Panc1 (cell line): ENCODE results near the gene FOXK2. TPM values are rescaled to one million over a fixed set of nuclear protein-coding genes. Genes with fewer than 3 reads are reported as not detected.
A peak's percentile ranks its signal among the peaks of the same experiment; 100 is the strongest.

Experiments
- ATAC-seq: fragments of 200-7000 bp; cut with Tn5 transposase; 2 replicates; pipeline ENCODE4 v1.9.1; 2020; ENCODE audit warnings: mild to moderate bottlenecking, moderate library complexity
- BruUV-seq: library from RNA; stranded (reverse); fragments of 400-500 nt; replicated peaks from 2 replicates; lab custom pipeline; 2021; lab: Mats Ljungman, UMichigan
- CTCF ChIA-PET: fragments of 300-600 bp; sonication (Branson Sonifier 250); formaldehyde crosslinking; loops from one replicate; lab custom pipeline; 2022; ENCODE audit warnings: antibody characterized with exemption; lab: Charles Lee
- POLR2A ChIA-PET: fragments of 300-600 bp; sonication (Branson Sonifier 250); formaldehyde crosslinking; loops from one replicate; lab custom pipeline; 2022; ENCODE audit warnings: antibody characterized with exemption; lab: Charles Lee
- DNase-seq: peaks from one replicate; pipeline ENCODE4 v3.0.0-alpha.2; 2010; ENCODE audit warnings: low read depth, low spot score
- H3K27ac ChIP-seq: 2 replicates; pipeline ENCODE4 v1.5.1; 2011; ENCODE audit warnings: mild to moderate bottlenecking, low read length, inconsistent platforms
- H3K27me3 ChIP-seq: fragments of 200-500 bp; sonication (Bioruptor generic); 2 replicates; pipeline ENCODE4 v1.6.0; 2014; ENCODE audit warnings: low read length, inconsistent platforms; ENCODE audit not compliant: control insufficient read depth, insufficient read depth
- H3K36me3 ChIP-seq: fragments of 200-500 bp; sonication (Bioruptor generic); 2 replicates; pipeline ENCODE4 v1.5.1; 2014; ENCODE audit warnings: inconsistent platforms, mild to moderate bottlenecking, low read length, moderate library complexity; ENCODE audit not compliant: control insufficient read depth, insufficient read depth
- H3K4me1 ChIP-seq: 2 replicates; pipeline ENCODE4 v1.5.1; 2011; ENCODE audit warnings: inconsistent platforms, mild to moderate bottlenecking, low read length, moderate library complexity; ENCODE audit not compliant: control insufficient read depth, insufficient read depth
- H3K4me3 ChIP-seq, 2 experiments: 2 replicates each; pipeline ENCODE4 v1.5.1; 2011 to 2012; ENCODE audit warnings: low read depth in 2 of 2, low read length in 2 of 2, mild to moderate bottlenecking in 2 of 2, inconsistent platforms in 1 of 2, moderate library complexity in 1 of 2
- H3K9me3 ChIP-seq: fragments of 200-500 bp; sonication (Bioruptor generic); 2 replicates; pipeline ENCODE4 v1.5.1; 2014; ENCODE audit warnings: low read depth, mild to moderate bottlenecking, inconsistent platforms, low read length, moderate library complexity; ENCODE audit not compliant: control insufficient read depth, insufficient read depth
- CTCF ChIP-seq: fragments of 450-650 bp; IDR thresholded peaks from 2 replicates; pipeline ENCODE4 v1.5.1; 2017; ENCODE audit warnings: mild to moderate bottlenecking
- POLR2AphosphoS5 ChIP-seq: IDR thresholded peaks from 2 replicates; pipeline ENCODE4 v1.6.1; 2012; ENCODE audit warnings: mild to moderate bottlenecking, low read depth, low read length, moderate library complexity
- REST ChIP-seq, 2 experiments: IDR thresholded peaks; 2 replicates each; pipeline ENCODE4 v1.6.1; 2011 to 2012; ENCODE audit warnings: low read depth in 2 of 2, control low read depth in 1 of 2, low read length in 1 of 2, mild to moderate bottlenecking in 1 of 2, moderate library complexity in 1 of 2; ENCODE audit not compliant: insufficient read depth in 1 of 2
- SIN3A ChIP-seq: IDR thresholded peaks from 2 replicates; pipeline ENCODE4 v1.6.1; 2012; ENCODE audit warnings: low read depth, mild to moderate bottlenecking, low read length, moderate library complexity, borderline replicate concordance; ENCODE audit not compliant: insufficient read depth
- TCF7L2 ChIP-seq: IDR thresholded peaks from 2 replicates; pipeline ENCODE4 v1.6.1; 2011; ENCODE audit warnings: mild to moderate bottlenecking, low read depth, low read length, inconsistent platforms
- in situ Hi-C: cut with HindIII; loops from 2 replicates; pipeline ENCODE4 v1.10.0; 2016; ENCODE audit warnings: low sequenced_read_pairs, low pct_unique_long_range_greater_than_20kb
- intact Hi-C: fragments of 100-400 bp; cut with micrococcal nuclease; formaldehyde crosslinking; loops from one replicate; pipeline ENCODE4 v1.10.0; 2022; ENCODE audit not compliant: unreplicated experiment
- total RNA-seq: library from RNA; stranded (reverse); gene quantifications from one replicate; pipeline ENCODE4 v1.2.1, GENCODE V29; 2021; ENCODE audit not compliant: unreplicated experiment

The FOXK2 gene
- total RNA-seq, 1 experiment from 2014 or later, result 143 TPM

DNA sequence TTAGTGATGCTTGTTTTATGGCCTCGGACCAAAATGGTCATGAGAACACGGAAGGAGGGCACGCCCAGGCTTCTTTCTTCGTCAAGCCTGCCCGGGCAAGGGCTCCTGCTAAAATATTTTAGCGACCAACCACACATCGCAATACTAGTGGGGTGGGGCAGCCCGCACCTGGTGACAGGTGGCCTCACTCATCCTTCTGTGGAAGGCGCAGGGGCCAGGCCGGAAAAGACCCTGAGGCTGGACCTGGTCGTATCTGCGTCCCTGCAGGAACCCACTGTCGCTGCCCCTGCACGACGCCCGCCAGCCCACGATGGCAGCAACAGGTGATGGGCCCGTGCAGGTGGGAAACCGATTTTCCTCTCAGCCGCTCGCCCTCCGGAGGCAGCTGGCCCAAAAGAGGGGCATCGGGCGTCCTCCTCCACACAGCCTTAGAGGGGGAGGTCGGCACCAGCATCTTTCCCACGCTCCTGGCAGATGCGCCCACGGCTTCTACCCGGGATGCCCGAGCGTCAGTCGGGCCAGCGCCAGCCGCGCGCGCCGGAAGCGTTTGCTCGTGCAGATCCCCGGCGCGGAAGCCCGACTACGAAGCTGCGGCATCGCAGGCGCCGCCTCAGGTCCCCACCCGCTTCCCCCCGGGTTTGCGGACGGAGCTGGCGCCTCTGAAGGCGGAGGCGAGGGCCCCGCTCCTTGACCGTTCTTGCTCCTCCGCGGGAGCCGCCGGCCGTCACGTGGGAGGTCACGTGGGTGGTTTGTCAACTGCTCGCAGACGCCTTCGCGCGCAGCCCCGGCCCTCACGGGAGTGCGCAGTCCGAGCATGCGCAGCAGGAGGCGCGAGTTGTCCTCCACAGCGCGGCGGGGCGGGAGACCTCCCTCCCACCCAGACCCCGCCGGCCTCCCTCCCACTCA lies 22.8 kb upstream of the FOXK2 start:
- no peak for DNase-seq
- CTCF ChIA-PET, result no interaction called here
- H3K27ac ChIP-seq, result peak overlapping the region; percentile 74
- no peaks in the 10 kb centered on the region for H3K9me3 ChIP-seq
- peaks cover 32% of the 10 kb centered on the region for H3K4me1 ChIP-seq
- ATAC-seq, result peak; percentile 67
- H3K36me3 ChIP-seq, result no peaks in the 10 kb centered on the region
- H3K27me3 ChIP-seq, result no peaks in the 10 kb centered on the region
- POLR2A ChIA-PET, result no interaction called here
- in situ Hi-C loops (no loop called here), intact Hi-C loops (no loop called here)
- no TSS peak for BruUV-seq
- peak overlapping the region; percentile 56 to 60 for H3K4me3 ChIP-seq
- peak; percentile 81 for TF ChIP-seq SIN3A
- no peak for TF ChIP-seq CTCF
- TF ChIP-seq POLR2AphosphoS5, result peak; percentile 73; the same call in 1 of the 2 replicates

DNA sequence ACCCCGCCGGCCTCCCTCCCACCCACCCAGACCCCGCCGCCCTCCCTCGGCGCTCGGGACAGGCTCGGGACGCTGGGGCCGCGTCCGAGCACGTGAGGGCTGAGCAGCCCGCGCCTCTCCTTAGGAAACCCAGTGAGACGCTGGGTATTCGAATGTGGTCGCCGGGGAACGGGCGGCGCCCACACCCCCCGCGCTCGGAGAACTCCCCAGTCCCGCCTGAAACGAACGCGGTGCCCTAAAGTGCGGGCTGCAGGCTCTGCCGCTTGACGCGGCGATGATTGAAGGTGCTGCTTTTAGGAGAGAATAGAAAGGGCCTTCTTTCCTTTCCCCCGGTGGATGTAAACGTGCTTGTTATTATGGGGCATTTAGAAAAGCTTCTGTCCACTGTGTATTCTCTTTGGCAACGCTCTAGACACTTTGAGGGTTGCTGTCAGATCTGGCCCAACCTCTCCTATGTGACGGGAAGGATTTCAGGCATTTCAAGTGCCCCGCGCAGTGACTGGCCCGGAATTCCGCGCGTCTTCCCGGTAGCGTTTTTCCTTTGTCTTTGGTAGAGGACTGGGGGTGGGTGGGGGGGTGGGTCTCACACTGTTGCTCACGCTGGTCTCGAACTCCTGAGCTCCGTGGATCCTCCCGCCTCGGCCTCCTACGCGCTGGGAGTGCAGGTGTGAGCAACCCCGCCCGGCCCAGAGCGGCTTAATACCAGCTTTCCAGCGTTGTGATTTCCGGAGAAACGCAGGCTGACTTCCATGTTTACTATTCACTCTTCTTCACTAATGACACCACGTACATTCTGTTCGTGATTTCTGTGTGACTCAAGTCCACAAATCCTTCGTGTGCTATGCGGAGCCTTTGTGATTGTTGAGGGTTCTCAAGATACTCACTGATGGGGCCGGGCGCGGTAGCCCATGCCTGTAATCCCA lies 21.8 kb upstream of the FOXK2 start:
- in situ Hi-C loops, result no loop called here

More for the DNA sequence above, 21.8 kb upstream of the FOXK2 start:
- no peaks in the 10 kb centered on the region for H3K36me3 ChIP-seq
- H3K9me3 ChIP-seq, result no peaks in the 10 kb centered on the region
- H3K27ac ChIP-seq, result peak overlapping the region; percentile 85
- TF ChIP-seq POLR2AphosphoS5 (no peak), TCF7L2 (no peak), SIN3A (peak; percentile 77; the same call in 1 of the 2 replicates), REST (IDR thresholded peaks at IDR 0.05; ENCODE audit: insufficient read depth in 1 of 2, low read depth in 2 of 2, low read length in 1 of 2) (no peak), CTCF (no peak)
- TSS peak; percentile 70 for BruUV-seq
- ChIA-PET POLR2A (no interaction called here), CTCF (interaction anchor here (0.6 kb wide), 1 partner anchor 877 kb away, joined by 3 read pairs; no protein-coding TSS in a partner anchor)
- ATAC-seq, result peak; percentile 32
- intact Hi-C loops, result no loop called here
- H3K27me3 ChIP-seq, result no peaks in the 10 kb centered on the region
- H3K4me1 ChIP-seq, result peaks cover 30% of the 10 kb centered on the region
- peak overlapping the region; percentile 56 to 73 for H3K4me3 ChIP-seq
- DNase-seq, result no peak
